HEK293T (cell line): ENCODE data around the gene CARD11.

ENCODE experiments used
- CTCF ChIA-PET: fragments of 350-600 bp; formaldehyde crosslinking; extraction: SDS; loops from one replicate; lab custom pipeline; 2021; ENCODE audit warnings: antibody characterized with exemption, inconsistent platforms; lab: Yijun Ruan, JAX
- POLR2A ChIA-PET: fragments of 350-600 bp; formaldehyde crosslinking; extraction: SDS; loops from one replicate; lab custom pipeline; 2020; ENCODE audit warnings: antibody characterized with exemption, inconsistent platforms; lab: Yijun Ruan, JAX
- DNase-seq: peaks from one replicate; pipeline ENCODE4 v3.0.0; 2012; ENCODE audit warnings: mixed read lengths; ENCODE audit errors: extremely low spot score
- ARNT ChIP-seq: fragments of 450-650 bp; IDR thresholded peaks from 2 replicates; pipeline ENCODE4 v1.6.1; 2017; ENCODE audit warnings: mild to moderate bottlenecking
- BHLHE40 ChIP-seq: fragments of 450-650 bp; IDR thresholded peaks from 2 replicates; pipeline ENCODE4 v1.6.1; 2016; ENCODE audit warnings: mild to moderate bottlenecking, moderate library complexity, borderline replicate concordance
- CTBP1 ChIP-seq: fragments of 450-650 bp; IDR thresholded peaks from 2 replicates; pipeline ENCODE4 v1.6.1; 2016; ENCODE audit warnings: borderline replicate concordance
- ELF4 ChIP-seq: fragments of 450-650 bp; IDR thresholded peaks from 2 replicates; pipeline ENCODE4 v1.6.1; 2017; ENCODE audit warnings: antibody characterized with exemption
- FOXA1 ChIP-seq: fragments of 450-650 bp; IDR thresholded peaks from 2 replicates; pipeline ENCODE4 v1.6.1; 2016; ENCODE audit warnings: mild to moderate bottlenecking
- FOXK2 ChIP-seq: fragments of 450-650 bp; IDR thresholded peaks from 2 replicates; pipeline ENCODE4 v1.6.1; 2016; ENCODE audit warnings: mild to moderate bottlenecking
- FOXM1 ChIP-seq: fragments of 450-650 bp; IDR thresholded peaks from 2 replicates; pipeline ENCODE4 v1.6.1; 2017; ENCODE audit warnings: mild to moderate bottlenecking, borderline replicate concordance
- HDGF ChIP-seq: fragments of 450-650 bp; IDR thresholded peaks from 2 replicates; pipeline ENCODE4 v1.6.1; 2017; ENCODE audit warnings: antibody characterized with exemption, borderline replicate concordance
- L3MBTL2 ChIP-seq: fragments of 450-650 bp; conservative IDR thresholded peaks from 2 replicates; pipeline ENCODE4 v1.6.1; 2016; ENCODE audit warnings: mild to moderate bottlenecking
- LEF1 ChIP-seq: fragments of 450-650 bp; IDR thresholded peaks from 2 replicates; pipeline ENCODE4 v1.6.1; 2017; ENCODE audit warnings: mild to moderate bottlenecking, borderline replicate concordance
- NFRKB ChIP-seq: fragments of 450-650 bp; IDR thresholded peaks from 2 replicates; pipeline ENCODE4 v1.6.1; 2016; ENCODE audit warnings: mild to moderate bottlenecking, moderate library complexity
- SP1 ChIP-seq: fragments of 450-650 bp; IDR thresholded peaks from 2 replicates; pipeline ENCODE4 v1.6.1; 2017
- SUZ12 ChIP-seq: fragments of 450-650 bp; IDR thresholded peaks from 2 replicates; pipeline ENCODE4 v1.6.1; 2016; ENCODE audit warnings: mild to moderate bottlenecking
- TARDBP ChIP-seq: fragments of 450-650 bp; IDR thresholded peaks from 2 replicates; pipeline ENCODE4 v1.6.1; 2016
- ZNF384 ChIP-seq: fragments of 450-650 bp; IDR thresholded peaks from 2 replicates; pipeline ENCODE4 v1.6.1; 2016
- TF ChIP-seq, protein P1 (sequence below): fragments of 450-650 bp; IDR thresholded peaks from 2 replicates; pipeline ENCODE4 v1.6.1; 2016

CARD11 gene

DNA sequence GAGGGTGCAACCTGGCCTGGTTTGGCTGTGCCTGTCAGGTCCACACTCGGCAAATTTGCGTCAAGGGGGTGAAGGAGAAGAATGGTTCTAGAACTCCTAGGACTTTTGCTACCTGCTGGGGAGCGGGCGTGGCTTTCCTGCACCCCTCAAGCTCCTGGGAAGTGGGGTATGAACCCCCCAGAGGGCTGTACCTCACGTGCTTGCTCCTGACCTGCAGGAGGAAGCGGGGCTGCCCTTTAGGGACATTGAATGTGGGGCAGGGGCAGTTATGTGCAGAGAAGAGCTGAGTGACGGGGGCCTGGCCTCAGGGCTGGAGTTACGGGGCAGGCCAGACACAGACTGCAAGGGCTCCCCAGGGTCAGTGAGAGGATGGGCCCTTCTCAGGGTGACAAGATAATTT, 138.2 kb downstream of the CARD11 start:
- DNase-seq: no peak
- POLR2A ChIA-PET: no interaction called here
- TF ChIP-seq NFRKB: no peak
- no peak for TF ChIP-seq L3MBTL2
- TF ChIP-seq BHLHE40: no peak
- no peak for TF ChIP-seq SUZ12
- TF ChIP-seq TARDBP: no peak
- no peak for TF ChIP-seq FOXM1
- TF ChIP-seq SP1: no peak
- no peak for TF ChIP-seq FOXK2
- CTCF ChIA-PET: interaction anchor here (0.8 kb wide), 1 partner anchor 16 kb away, joined by 7 read pairs; no protein-coding TSS in a partner anchor

DNA sequence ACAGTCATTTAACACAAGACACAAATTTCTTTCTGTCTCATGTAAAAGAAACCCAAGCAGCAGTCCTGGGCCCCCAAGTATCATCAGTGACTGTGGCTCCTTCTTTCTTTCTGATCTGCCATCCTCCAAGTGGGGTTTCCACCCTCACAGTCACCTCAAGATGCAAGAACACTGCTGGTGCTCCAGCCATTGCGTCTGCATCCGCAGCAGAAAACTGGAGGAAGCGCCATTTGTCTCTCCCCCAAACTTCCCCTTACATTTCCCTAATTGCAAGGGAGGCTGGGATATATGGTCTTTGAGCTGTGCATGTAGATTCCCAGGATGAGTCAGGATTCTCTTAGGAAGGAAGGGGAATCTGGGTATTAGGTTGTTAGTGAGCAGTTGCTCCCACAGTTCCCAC, 138.6 kb downstream of the CARD11 start:
- TF ChIP-seq L3MBTL2 (no peak), BHLHE40 (no peak), TARDBP (no peak), NFRKB (no peak), FOXK2 (no peak), LEF1 (no peak), FOXA1 (no peak), ELF4 (no peak), SUZ12 (no peak), SP1 (no peak), FOXM1 (no peak), CTBP1 (no peak), ARNT (no peak), HDGF (no peak), ZNF384 (no peak)
- TF ChIP-seq, protein P1, sequence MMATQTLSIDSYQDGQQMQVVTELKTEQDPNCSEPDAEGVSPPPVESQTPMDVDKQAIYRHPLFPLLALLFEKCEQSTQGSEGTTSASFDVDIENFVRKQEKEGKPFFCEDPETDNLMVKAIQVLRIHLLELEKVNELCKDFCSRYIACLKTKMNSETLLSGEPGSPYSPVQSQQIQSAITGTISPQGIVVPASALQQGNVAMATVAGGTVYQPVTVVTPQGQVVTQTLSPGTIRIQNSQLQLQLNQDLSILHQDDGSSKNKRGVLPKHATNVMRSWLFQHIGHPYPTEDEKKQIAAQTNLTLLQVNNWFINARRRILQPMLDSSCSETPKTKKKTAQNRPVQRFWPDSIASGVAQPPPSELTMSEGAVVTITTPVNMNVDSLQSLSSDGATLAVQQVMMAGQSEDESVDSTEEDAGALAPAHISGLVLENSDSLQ: no peak
- CTCF ChIA-PET: interaction anchor here (0.8 to 1.6 kb wide), 2 partner anchors 16 to 17 kb away, joined by 6 to 7 read pairs; no protein-coding TSS in a partner anchor
- POLR2A ChIA-PET: no interaction called here
- no peak for DNase-seq

DNA sequence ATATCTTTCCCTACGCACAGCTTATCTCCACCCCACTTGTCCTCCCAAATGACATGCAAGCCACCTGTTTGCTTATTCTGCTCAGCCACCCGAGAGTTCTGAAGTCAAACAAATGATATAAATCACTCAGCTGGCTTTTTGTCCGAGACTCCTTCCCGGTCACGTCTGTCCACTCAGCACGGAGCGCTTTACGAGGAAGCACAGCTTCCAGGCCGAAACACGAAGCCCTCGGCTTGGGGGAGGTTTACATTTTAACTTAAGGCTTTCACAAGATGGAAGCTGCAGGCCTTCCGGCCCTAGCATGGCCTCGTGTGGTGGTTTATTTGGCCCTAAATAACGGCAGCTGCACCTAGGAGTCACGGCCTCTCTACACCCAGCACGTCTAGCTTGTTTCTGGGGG, 139.5 kb downstream of the CARD11 start:
- POLR2A ChIA-PET: no interaction called here
- TF ChIP-seq ELF4: no peak
- TF ChIP-seq L3MBTL2: peak; percentile 35; the same call in 1 of the 2 replicates
- peak; percentile 65; the same call in 1 of the 2 replicates for TF ChIP-seq ARNT
- TF ChIP-seq, protein P1: peak; percentile 65; the same call in 1 of the 2 replicates
- no peak for DNase-seq
- CTCF ChIA-PET: interaction anchor here (0.6 to 1.6 kb wide), 3 partner anchors 9 to 205 kb away, joined by 3 to 6 read pairs (median 3); no protein-coding TSS in a partner anchor

DNA sequence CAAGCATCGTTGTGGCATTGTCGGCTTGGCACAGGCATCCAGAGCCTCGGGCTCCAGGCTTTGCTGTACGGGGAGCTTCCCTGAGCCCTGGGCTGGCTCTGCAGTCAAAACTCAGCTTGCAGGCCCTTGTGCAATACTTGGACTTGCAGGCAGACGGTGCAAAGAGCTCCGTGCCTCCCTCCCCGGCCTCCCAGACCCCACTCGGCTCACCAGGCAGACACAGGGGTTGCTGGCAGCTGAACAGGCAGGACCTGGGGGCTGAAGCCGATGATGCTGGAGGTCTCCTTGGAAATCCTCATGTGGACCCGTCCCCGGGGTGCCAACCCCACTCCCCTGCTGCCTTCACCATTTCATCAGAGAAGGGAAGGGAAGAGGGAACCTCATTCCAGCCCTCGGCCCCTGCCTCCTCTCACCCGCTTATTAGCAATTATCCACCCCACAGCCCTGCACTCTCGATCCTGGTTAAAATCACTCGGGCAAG, 139.9 kb downstream of the CARD11 start:
- no peak for TF ChIP-seq BHLHE40
- TF ChIP-seq ARNT: no peak
- TF ChIP-seq HDGF: no peak
- TF ChIP-seq, protein P1: no peak
- no peak for TF ChIP-seq ELF4
- TF ChIP-seq LEF1: no peak
- TF ChIP-seq TARDBP: no peak
- no peak for TF ChIP-seq NFRKB
- no peak for TF ChIP-seq FOXA1
- no peak for TF ChIP-seq FOXM1
- no peak for TF ChIP-seq FOXK2
- no peak for TF ChIP-seq SP1
- TF ChIP-seq CTBP1: no peak
- TF ChIP-seq ZNF384: no peak
- no peak for TF ChIP-seq SUZ12

DNA sequence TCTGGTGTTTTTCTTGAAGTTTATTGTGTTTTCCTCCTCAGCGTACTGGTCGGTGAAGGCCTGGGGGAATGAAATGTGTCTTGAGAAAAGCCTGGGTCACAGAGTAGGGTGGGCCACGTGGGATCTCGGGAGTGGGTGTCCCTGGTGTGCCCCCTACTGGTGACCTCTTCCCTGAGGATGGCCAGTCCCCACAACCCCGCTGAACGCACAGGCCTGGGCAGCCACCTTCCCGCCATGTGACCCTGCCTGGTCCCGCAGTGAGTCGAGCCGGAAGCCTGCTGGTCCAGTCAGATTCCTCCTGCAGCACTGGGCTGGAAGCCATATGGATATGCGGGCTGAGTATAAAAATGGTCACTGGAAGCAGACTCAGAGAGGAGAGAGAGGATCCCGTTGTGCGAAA, 146.6 kb downstream of the CARD11 start:
- POLR2A ChIA-PET: no interaction called here
- no peak for DNase-seq
- CTCF ChIA-PET: no interaction called here
- TF ChIP-seq L3MBTL2: no peak
- no peak for TF ChIP-seq CTBP1
- no peak for TF ChIP-seq FOXM1
- no peak for TF ChIP-seq ZNF384

More for the DNA sequence above, 139.9 kb downstream of the CARD11 start:
- ChIA-PET POLR2A (no interaction called here), CTCF (interaction anchor here (0.6 to 1.6 kb wide), 3 partner anchors 9 to 205 kb away, joined by 3 to 6 read pairs (median 3); no protein-coding TSS in a partner anchor)
- DNase-seq: no peak

DNA sequence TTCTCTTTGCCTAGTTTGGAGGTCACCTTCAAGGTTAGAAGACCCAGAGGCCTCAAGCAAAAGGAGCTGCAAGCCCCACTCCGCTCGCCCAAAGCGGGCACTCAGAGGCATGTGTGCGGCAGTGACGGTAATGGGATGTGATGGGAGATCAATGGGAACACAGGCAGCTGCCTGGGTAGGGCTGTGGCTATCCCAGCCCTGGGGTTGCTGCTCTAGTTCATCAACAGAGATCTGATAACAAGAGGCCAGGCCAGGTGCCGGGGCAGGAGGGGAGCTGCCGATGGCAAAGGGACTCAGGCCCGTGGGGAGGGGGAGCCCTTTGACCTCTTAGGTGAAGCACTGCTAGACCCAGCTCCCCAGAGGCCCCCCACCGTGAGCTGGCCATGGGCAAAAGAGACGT, 147.5 kb downstream of the CARD11 start:
- ChIA-PET CTCF (no interaction called here), POLR2A (no interaction called here)
- TF ChIP-seq BHLHE40: no peak
- DNase-seq: no peak
